Subcutaneous abdominal adipose tissue (tissue), 5 donors: ENCODE results near the gene RABGAP1L.

Experiments used
- H3K27ac ChIP-seq: one replicate; pipeline ENCODE4 v1.7.0; 2013; ENCODE audit warnings: low read depth, mild to moderate bottlenecking, inconsistent platforms, low read length, moderate library complexity
- H3K27me3 ChIP-seq, 5 donors: one replicate each; pipeline ENCODE4 v1.7.0; 2013; ENCODE audit warnings: low read length in 5 of 5, inconsistent platforms in 1 of 5; ENCODE audit not compliant: control insufficient read depth in 5 of 5, insufficient read depth in 4 of 5
- H3K36me3 ChIP-seq, 5 donors: one replicate each; pipeline ENCODE4 v1.7.0; 2013; ENCODE audit warnings: low read length in 5 of 5; ENCODE audit not compliant: control insufficient read depth in 5 of 5, insufficient read depth in 5 of 5
- H3K4me1 ChIP-seq, 5 donors: one replicate each; pipeline ENCODE4 v1.7.0; 2013; ENCODE audit warnings: low read length in 5 of 5, mild to moderate bottlenecking in 3 of 5, moderate library complexity in 1 of 5; ENCODE audit not compliant: control insufficient read depth in 5 of 5, insufficient read depth in 5 of 5
- H3K4me3 ChIP-seq, 5 donors: one replicate each; pipeline ENCODE4 v1.7.0; 2013; ENCODE audit warnings: low read length in 5 of 5, low read depth in 1 of 5
- H3K9ac ChIP-seq, 5 donors: one replicate each; pipeline ENCODE4 v1.7.0; 2013; ENCODE audit warnings: low read length in 5 of 5, mild to moderate bottlenecking in 4 of 5, moderate library complexity in 3 of 5
- H3K9me3 ChIP-seq, 5 donors: one replicate each; pipeline ENCODE4 v1.7.0; 2013; ENCODE audit warnings: low read length in 5 of 5; ENCODE audit not compliant: control insufficient read depth in 5 of 5
- donor health status: healthy.
- donor health status: healthy.
- donor health status: healthy.
- donor health status: healthy.
- donor health status: healthy.

Gene RABGAP1L

DNA sequence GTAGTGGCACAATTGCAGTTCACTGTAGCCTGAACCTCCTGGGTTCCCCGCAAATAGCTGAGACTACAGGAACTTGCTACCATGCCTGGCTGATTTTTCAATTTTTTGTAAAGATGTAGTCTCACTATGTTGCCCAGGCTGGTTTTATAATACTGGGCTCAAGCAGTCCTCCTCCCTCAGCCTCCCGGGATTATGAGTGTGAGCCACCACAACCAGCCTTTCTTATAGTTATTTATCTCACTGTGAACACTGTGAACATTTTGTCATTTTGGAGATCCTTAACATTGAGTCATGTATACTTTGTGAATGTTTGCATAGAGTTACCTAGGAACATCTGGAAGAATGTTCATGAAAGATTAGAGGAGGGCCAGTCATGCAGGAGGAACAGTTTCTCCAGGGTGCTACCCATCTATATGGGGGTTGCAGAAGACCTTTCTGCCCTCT, 713.3 kb downstream of the RABGAP1L start:
- Histone ChIP-seq H3K27ac (no peak overlapping the region), H3K9me3 (no peaks in the 10 kb centered on the region), H3K27me3 (no peaks in the 10 kb centered on the region), H3K36me3 (no peaks in the 10 kb centered on the region), H3K4me3 (no peak overlapping the region), H3K9ac (no peak overlapping the region), H3K4me1 (peaks cover 0 to 3% (median 0%) of the 10 kb centered on the region in 5 donors)

DNA sequence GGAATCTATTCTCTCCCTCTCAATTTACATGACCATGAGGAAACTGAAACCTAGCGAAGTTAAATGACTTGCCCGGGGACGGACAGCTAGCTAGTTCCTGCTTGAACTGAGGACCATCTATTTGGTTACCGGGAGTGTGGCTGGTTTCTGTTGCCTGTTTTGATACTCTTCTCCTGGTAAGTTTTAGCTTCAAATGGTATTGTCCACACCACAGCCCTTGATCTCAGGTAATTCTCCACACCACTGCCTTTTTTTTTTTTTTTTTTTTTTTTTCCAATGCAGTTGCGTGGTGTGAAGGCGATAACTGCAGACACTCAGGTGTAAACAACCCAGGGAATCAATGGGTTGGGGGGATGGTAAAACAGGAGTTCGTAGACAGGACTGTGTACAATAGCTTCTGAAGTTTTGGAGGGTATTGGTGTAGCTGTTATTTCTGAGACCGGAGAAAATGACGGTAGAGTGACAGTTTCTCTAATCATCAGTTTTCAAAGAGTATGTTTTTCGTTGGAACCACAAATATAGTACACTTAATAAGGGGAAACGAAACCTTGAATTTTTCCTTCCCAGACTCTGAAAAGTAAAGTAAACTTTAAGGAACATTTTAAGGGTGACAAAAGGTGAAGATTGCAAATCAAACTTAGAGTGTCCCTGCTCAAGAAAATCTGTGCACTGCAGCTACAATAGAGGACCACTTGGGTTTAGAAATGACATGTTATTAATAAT, 715.2 kb downstream of the RABGAP1L start:
- peak overlapping the region in 2 of 5 donors; percentile 39 to 47 for H3K9ac ChIP-seq
- H3K27ac ChIP-seq = no peak overlapping the region

DNA sequence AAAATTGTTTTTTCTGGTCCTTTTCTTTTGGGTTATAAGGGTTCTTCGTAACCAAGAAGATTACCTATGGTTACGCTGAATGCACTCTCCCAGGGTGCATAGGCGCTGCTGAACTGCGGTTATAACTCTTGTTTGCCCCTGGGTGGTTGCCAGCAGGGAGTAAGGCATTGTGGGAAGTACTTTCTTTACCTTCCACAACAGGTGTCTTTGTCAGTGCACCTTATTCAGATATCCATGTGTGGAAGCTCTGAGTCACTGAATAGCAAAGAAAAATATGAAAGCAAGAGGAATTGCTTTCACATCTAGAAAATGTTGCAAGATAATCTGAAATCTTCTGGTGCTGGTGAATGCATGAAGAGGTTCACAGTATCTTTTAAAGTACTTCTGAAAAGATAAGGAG, 716.0 kb downstream of the RABGAP1L start:
- Histone ChIP-seq H3K36me3 (no peaks in the 10 kb centered on the region), H3K9ac (no peak overlapping the region), H3K9me3 (no peaks in the 10 kb centered on the region), H3K27me3 (no peaks in the 10 kb centered on the region), H3K4me1 (peaks cover 0 to 3% (median 0%) of the 10 kb centered on the region in 5 donors), H3K27ac (no peak overlapping the region), H3K4me3 (no peak overlapping the region)

More for the DNA sequence above, 715.2 kb downstream of the RABGAP1L start:
- no peaks in the 10 kb centered on the region for H3K9me3 ChIP-seq
- H3K4me1 ChIP-seq = peaks cover 0 to 3% (median 0%) of the 10 kb centered on the region in 5 donors
- peak overlapping the region; percentile 7 to 57 (median 47) for H3K4me3 ChIP-seq
- H3K36me3 ChIP-seq = no peaks in the 10 kb centered on the region
- H3K27me3 ChIP-seq = no peaks in the 10 kb centered on the region

DNA sequence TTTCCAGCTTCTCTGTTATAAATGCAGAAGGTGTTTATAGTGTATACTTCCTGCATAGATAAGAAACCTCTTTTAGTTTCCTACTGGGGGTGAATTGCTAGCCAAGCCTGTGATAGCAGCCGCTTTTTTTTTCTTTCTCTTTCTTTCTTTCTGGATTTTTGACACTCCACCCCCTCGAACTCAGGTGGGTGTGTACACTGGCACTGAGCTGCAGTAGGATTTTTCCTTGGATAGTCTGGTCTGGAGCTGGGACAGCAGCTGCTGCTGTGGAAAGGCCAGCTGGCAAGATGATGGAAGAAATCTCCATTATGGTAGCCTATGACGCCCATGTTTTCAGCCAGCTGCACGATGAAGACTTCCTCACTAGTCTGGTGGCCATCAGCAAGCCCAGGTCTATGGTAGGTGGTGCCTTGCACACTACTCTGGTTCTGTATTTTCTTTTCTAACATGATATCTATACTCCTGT, 717.9 kb downstream of the RABGAP1L start:
- Histone ChIP-seq H3K9ac (no peak overlapping the region), H3K4me1 (peaks cover 0 to 3% (median 0%) of the 10 kb centered on the region in 5 donors), H3K27me3 (no peaks in the 10 kb centered on the region), H3K27ac (no peak overlapping the region), H3K36me3 (no peaks in the 10 kb centered on the region), H3K4me3 (peak overlapping the region in 1 of 5 donors; percentile 6), H3K9me3 (no peaks in the 10 kb centered on the region)

DNA sequence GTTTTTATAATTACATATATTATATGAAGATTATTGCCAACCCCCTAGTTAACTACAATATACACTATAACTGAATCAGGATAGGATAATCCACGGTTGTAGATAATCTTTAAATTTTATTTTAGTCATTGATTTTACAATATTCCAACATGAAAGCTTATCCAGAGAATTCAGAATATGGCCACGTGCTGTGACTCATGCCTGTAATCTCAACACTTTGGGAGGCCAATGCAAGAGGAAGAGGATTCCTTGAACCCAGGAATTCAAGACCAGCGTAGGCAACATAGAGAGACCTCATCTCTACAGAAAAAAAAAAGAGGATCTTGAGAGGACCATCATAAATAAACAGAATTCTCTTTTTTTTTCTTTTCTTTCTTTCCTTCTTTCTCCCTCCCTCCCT, 720.9 kb downstream of the RABGAP1L start:
- H3K4me3 ChIP-seq = no peak overlapping the region
- no peak overlapping the region for H3K27ac ChIP-seq
- H3K27me3 ChIP-seq = no peaks in the 10 kb centered on the region
- no peaks in the 10 kb centered on the region for H3K9me3 ChIP-seq
- H3K36me3 ChIP-seq = no peaks in the 10 kb centered on the region
- peaks cover 0 to 13% (median 0%) of the 10 kb centered on the region in 5 donors for H3K4me1 ChIP-seq
- no peak overlapping the region for H3K9ac ChIP-seq

DNA sequence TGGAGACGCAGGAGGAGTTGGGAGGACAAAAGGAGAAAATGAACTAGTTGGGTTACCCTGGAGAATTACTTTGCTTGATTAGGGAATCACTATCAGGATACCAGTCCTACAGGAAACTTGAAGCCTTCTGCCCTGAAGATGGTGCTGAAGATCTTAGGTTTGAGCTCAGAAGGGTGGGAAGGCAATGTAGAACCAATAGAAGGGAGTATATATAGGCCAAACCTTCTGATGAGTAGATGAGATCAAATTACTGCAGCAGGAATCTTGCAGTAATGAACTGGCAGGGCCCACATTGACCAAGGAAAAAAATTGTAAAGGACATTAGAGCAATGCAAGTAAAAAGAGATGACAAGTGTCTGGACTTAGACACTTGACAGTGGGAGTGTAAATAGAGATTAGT, 724.1 kb downstream of the RABGAP1L start:
- no peaks in the 10 kb centered on the region for H3K9me3 ChIP-seq
- H3K27ac ChIP-seq = no peak overlapping the region
- no peak overlapping the region for H3K4me3 ChIP-seq
- no peak overlapping the region for H3K9ac ChIP-seq
- no peaks in the 10 kb centered on the region for H3K27me3 ChIP-seq
- peaks cover 0 to 11% (median 0%) of the 10 kb centered on the region in 5 donors for H3K4me1 ChIP-seq
- H3K36me3 ChIP-seq = no peaks in the 10 kb centered on the region

DNA sequence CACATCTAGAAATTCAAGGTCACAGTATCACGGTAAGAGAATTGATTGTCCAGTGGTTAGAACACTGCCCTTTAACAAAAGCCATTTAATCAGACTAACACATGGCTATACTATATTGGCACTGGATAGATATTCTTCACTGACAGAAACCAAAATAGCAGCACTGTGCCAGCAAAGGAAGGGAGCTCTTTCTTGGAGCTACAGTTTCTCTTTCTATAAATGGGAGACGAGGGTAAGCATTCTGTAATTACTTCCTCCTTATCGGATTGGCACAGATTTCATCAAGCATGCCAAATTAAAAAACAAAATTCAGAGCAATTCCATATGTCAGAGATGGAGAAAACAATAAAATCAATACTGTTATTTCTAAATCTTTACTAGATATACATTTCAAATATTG, 724.7 kb downstream of the RABGAP1L start:
- Histone ChIP-seq H3K9me3 (no peaks in the 10 kb centered on the region), H3K27me3 (no peaks in the 10 kb centered on the region), H3K27ac (no peak overlapping the region), H3K4me1 (peaks cover 0 to 11% (median 0%) of the 10 kb centered on the region in 5 donors), H3K4me3 (no peak overlapping the region), H3K36me3 (no peaks in the 10 kb centered on the region), H3K9ac (no peak overlapping the region)

DNA sequence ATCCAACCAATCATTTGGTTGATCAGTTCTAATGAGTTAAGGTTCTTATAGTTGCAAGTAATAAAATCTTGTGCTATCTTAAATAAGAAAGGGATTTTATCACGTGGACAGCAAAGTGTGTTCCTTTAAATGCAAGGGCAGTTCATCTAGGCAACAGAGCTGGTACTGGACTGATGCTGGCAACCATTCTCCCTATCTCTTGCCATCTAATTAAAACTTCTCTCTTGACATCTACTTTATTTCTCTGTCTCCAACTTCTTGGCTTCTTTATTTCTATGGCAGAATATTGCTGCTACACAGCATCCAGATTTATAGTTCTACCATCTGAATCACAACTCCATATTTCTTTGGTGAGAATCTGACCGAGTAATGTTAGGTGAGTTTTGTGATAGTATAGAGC, 725.2 kb downstream of the RABGAP1L start:
- Histone ChIP-seq H3K9me3 (no peaks in the 10 kb centered on the region), H3K4me3 (no peak overlapping the region), H3K27ac (no peak overlapping the region), H3K27me3 (no peaks in the 10 kb centered on the region), H3K9ac (no peak overlapping the region), H3K36me3 (no peaks in the 10 kb centered on the region), H3K4me1 (peaks cover 0 to 11% (median 0%) of the 10 kb centered on the region in 5 donors)

DNA sequence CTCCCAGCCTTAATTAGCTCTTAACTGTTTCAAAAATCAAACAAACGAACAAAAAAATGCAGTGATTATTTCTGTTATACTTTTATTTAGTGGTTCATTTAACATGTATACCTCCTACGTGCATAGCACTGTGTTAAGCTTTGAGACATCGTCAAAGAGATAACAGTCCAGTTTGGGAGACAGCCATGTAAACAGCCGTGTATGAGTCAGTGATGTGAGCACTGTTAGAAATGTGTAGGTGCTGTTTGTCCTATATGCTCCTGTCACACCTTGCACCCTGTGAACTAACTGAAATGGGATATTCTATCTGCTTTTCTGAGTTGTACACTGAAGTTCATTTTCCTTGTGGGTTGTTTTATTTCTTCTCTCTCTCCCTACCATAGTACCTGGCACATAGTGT, 730.7 kb downstream of the RABGAP1L start:
- H3K9ac ChIP-seq = no peak overlapping the region
- H3K4me1 ChIP-seq = no peaks in the 10 kb centered on the region
- H3K4me3 ChIP-seq = no peak overlapping the region
- no peaks in the 10 kb centered on the region for H3K9me3 ChIP-seq
- peaks cover 0 to 2% (median 0%) of the 10 kb centered on the region in 5 donors for H3K36me3 ChIP-seq
- no peaks in the 10 kb centered on the region for H3K27me3 ChIP-seq
- H3K27ac ChIP-seq = no peak overlapping the region

DNA sequence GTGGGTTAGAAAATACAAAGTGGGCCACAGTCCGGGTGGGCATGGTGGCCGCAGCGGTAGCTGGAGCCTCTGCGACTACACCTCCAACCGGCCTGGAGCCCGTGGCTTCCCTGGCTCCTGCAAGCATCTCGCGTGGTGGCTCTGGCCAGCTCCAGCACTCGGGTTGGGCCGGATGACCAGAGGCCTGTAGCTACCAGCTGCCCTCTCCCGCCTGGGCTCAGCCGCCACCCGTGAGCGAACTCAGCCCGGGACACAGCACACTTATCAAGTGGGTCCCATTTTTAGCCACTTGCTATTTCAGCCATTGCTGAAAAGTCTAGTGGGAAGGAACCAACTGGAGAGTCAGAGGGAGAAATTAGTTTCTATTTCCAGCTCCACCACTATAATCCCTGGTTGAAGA, 732.7 kb downstream of the RABGAP1L start:
- Histone ChIP-seq H3K36me3 (peaks cover 0 to 2% (median 0%) of the 10 kb centered on the region in 5 donors), H3K27me3 (no peaks in the 10 kb centered on the region), H3K4me1 (no peaks in the 10 kb centered on the region), H3K9me3 (no peaks in the 10 kb centered on the region), H3K9ac (no peak overlapping the region), H3K27ac (no peak overlapping the region), H3K4me3 (no peak overlapping the region)
